T-cell (primary cell): ENCODE data around the gene CFAP57. TPM values are rescaled to one million over a fixed set of nuclear protein-coding genes. Genes with fewer than 3 reads are reported as not detected.

Experiments
- ATAC-seq, 4 experiments: fragments of 200-7000 bp in 3 of 4; fragments of 150-1000 bp in 1 of 4; cut with Tn5 transposase; replicated peaks in 1 of 4; 1 replicate in 3 of 4; 2 replicates in 1 of 4; pipeline ENCODE4 v1.10.0; 2021; ENCODE audit warnings: moderate library complexity in 3 of 4, mild to moderate bottlenecking in 2 of 4, moderate number of reproducible peaks in 1 of 4
- CTCF ChIA-PET, 2 donors: fragments of 300-600 bp; sonication (Branson Sonifier 250); formaldehyde crosslinking; loops; one replicate each; lab custom pipeline; 2022; ENCODE audit warnings: antibody characterized with exemption in 2 of 2; lab: Charles Lee
- POLR2A ChIA-PET, 2 donors: fragments of 300-600 bp; sonication (Branson Sonifier 250); formaldehyde crosslinking; loops; one replicate each; lab custom pipeline; 2022; ENCODE audit warnings: antibody characterized with exemption in 2 of 2; lab: Charles Lee
- DNase-seq, 35 experiments: peaks; one replicate each; pipeline versions ENCODE4 v3.0.0 to v3.0.0-alpha.2; 2013 to 2023
- H3K27ac ChIP-seq: one replicate; pipeline ENCODE4 v1.5.1; 2013; ENCODE audit warnings: low read length
- H3K27me3 ChIP-seq, 2 experiments: replicated peaks in 1 of 2; 1 replicate in 1 of 2; 2 replicates in 1 of 2; pipeline versions ENCODE4 v1.6.1 to v1.7.0; 2013; ENCODE audit warnings: low read length in 1 of 2, mixed read lengths in 1 of 2; ENCODE audit not compliant: control insufficient read depth in 2 of 2, insufficient read depth in 2 of 2; ENCODE audit errors: extremely low read depth in 1 of 2
- H3K36me3 ChIP-seq, 2 donors: 1 replicate in 1 of 2; 2 replicates in 1 of 2; pipeline versions ENCODE4 v1.6.1 to v1.7.0; 2013; ENCODE audit warnings: low read length in 1 of 2; ENCODE audit not compliant: control insufficient read depth in 2 of 2, insufficient read depth in 1 of 2; ENCODE audit errors: extremely low read depth in 1 of 2
- H3K4me1 ChIP-seq, 2 experiments: 1 replicate in 1 of 2; 2 replicates in 1 of 2; pipeline versions ENCODE4 v1.6.1 to v1.7.0; 2013; ENCODE audit warnings: low read length in 2 of 2, mixed read lengths in 1 of 2; ENCODE audit not compliant: insufficient read depth in 2 of 2, control insufficient read depth in 1 of 2; ENCODE audit errors: extremely low read depth in 1 of 2
- H3K4me3 ChIP-seq, 2 donors: 1 replicate in 1 of 2; 2 replicates in 1 of 2; pipeline versions ENCODE4 v1.5.1 to v1.7.0; 2013; ENCODE audit warnings: mild to moderate bottlenecking in 2 of 2, low read length in 1 of 2, moderate library complexity in 1 of 2; ENCODE audit not compliant: control insufficient read depth in 1 of 2; ENCODE audit errors: extremely low read depth in 1 of 2
- H3K9me3 ChIP-seq: 2 replicates; pipeline ENCODE4 v1.7.0; 2013
- H3K27ac Mint-ChIP-seq, 2 donors: one replicate each; pipeline ENCODE4 v1.8.0; 2020 to 2021; ENCODE audit warnings: mild to moderate bottlenecking in 2 of 2, mixed read lengths in 2 of 2
- H3K27me3 Mint-ChIP-seq, 2 donors: one replicate each; pipeline ENCODE4 v1.8.0; 2021 to 2022; ENCODE audit warnings: mixed read lengths in 2 of 2
- H3K36me3 Mint-ChIP-seq: one replicate; pipeline ENCODE4 v1.8.0; 2021; ENCODE audit warnings: mixed read lengths
- H3K4me1 Mint-ChIP-seq, 3 donors: one replicate each; pipeline ENCODE4 v1.8.0; 2020 to 2022; ENCODE audit warnings: mixed read lengths in 3 of 3, mild to moderate bottlenecking in 1 of 3
- H3K4me3 Mint-ChIP-seq, 3 donors: one replicate each; pipeline ENCODE4 v1.8.0; 2020 to 2022; ENCODE audit warnings: mild to moderate bottlenecking in 3 of 3, mixed read lengths in 3 of 3, moderate library complexity in 3 of 3
- H3K9me3 Mint-ChIP-seq, 3 donors: one replicate each; pipeline ENCODE4 v1.8.0; 2020 to 2022; ENCODE audit warnings: mixed read lengths in 3 of 3
- WGBS: methylation state at CpG from one replicate; pipeline ENCODE4 v1.1.5; 2013; ENCODE audit warnings: missing lambda C conversion rate; ENCODE audit not compliant: insufficient coverage; 5-methylcytosine and 5-hydroxymethylcytosine counted together
- total RNA-seq, 35 experiments: library from RNA in 6 of 35; stranded (reverse) in 6 of 35; fragments of 120-200 nt in 1 of 35; gene quantifications; one replicate each; pipeline versions ENCODE4 v1.2.1 to v1.2.4 and lab custom pipeline; 2013 to 2026

The CFAP57 gene
- total RNA-seq, 5 donors from 2014 or later (not counting 1 experiment from before 2014, with no cell fraction given), result 0.07 TPM; not detected in 4

- Histone ChIP-seq H3K36me3 (no peaks in the 10 kb centered on the region), H3K9me3 (no peaks in the 10 kb centered on the region), H3K27me3 (peaks cover 0 to 45% of the 10 kb centered on the region in 2 experiments), H3K27ac (no peak overlapping the region), H3K4me1 (peaks cover 0 to 2% of the 10 kb centered on the region in 2 experiments), H3K4me3 (no peak overlapping the region)
- no peak for DNase-seq
- Mint-ChIP-seq H3K27me3 (peaks cover 8 to 9% of the 10 kb centered on the region in 2 donors), H3K27ac (no peak overlapping the region), H3K4me3 (no peak overlapping the region), H3K9me3 (no peaks in the 10 kb centered on the region), H3K4me1 (no peaks in the 10 kb centered on the region), H3K36me3 (no peaks in the 10 kb centered on the region)
- no CpG with 5 or more reads among the region's 2 CpGs for WGBS
- no peak for ATAC-seq
- CTCF ChIA-PET, result no interaction called here
- POLR2A ChIA-PET, result no interaction called here
Measured at GRCh38 chr1:43280692-43281091, 108.6 kb downstream of the CFAP57 start.

- H3K9me3 Mint-ChIP-seq, result no peaks in the 10 kb centered on the region
- CTCF ChIA-PET, result interaction anchor here in 1 of 2 donors (0.7 kb wide), 1 partner anchor 574 kb away, joined by 3 read pairs; no protein-coding TSS in a partner anchor
- POLR2A ChIA-PET, result no interaction called here
- Histone ChIP-seq H3K4me3 (no peak overlapping the region), H3K36me3 (no peaks in the 10 kb centered on the region), H3K27ac (no peak overlapping the region), H3K4me1 (no peaks in the 10 kb centered on the region), H3K9me3 (no peaks in the 10 kb centered on the region), H3K27me3 (peaks cover 0 to 44% of the 10 kb centered on the region in 2 experiments)
- no peaks in the 10 kb centered on the region for H3K4me1 Mint-ChIP-seq
- no peak overlapping the region for H3K27ac Mint-ChIP-seq
- whole genome bisulfite sequencing, result 62% methylated on average over 12 of the region's 15 CpGs
- no peak for ATAC-seq
- no peaks in the 10 kb centered on the region for H3K36me3 Mint-ChIP-seq
- no peak for DNase-seq
- peaks cover 12 to 17% of the 10 kb centered on the region in 2 donors for H3K27me3 Mint-ChIP-seq
- H3K4me3 Mint-ChIP-seq, result no peak overlapping the region
Measured at GRCh38 chr1:43282220-43283195, 110.4 kb downstream of the CFAP57 start.

- no peaks in the 10 kb centered on the region for H3K36me3 Mint-ChIP-seq
- peaks cover 12 to 17% of the 10 kb centered on the region in 2 donors for H3K27me3 Mint-ChIP-seq
- Histone ChIP-seq H3K27me3 (peaks cover 0 to 42% of the 10 kb centered on the region in 2 experiments), H3K36me3 (no peaks in the 10 kb centered on the region), H3K4me1 (no peaks in the 10 kb centered on the region), H3K27ac (no peak overlapping the region), H3K4me3 (no peak overlapping the region), H3K9me3 (no peaks in the 10 kb centered on the region)
- H3K4me3 Mint-ChIP-seq, result no peak overlapping the region
- H3K9me3 Mint-ChIP-seq, result no peaks in the 10 kb centered on the region
- no peak overlapping the region for H3K27ac Mint-ChIP-seq
- H3K4me1 Mint-ChIP-seq, result no peaks in the 10 kb centered on the region
- DNase-seq (no peak), ATAC-seq (no peak)
- 100% methylated on average over 1 of the region's 3 CpGs for WGBS
- ChIA-PET CTCF (no interaction called here), POLR2A (no interaction called here)
Measured at GRCh38 chr1:43284065-43284464, 111.9 kb downstream of the CFAP57 start.

- H3K27ac Mint-ChIP-seq, result no peak overlapping the region
- H3K36me3 Mint-ChIP-seq, result no peaks in the 10 kb centered on the region
- ChIA-PET CTCF (no interaction called here), POLR2A (no interaction called here)
- peaks cover 0 to 37% of the 10 kb centered on the region in 2 experiments for H3K27me3 ChIP-seq
- DNase-seq, result no peak
- no peaks in the 10 kb centered on the region for H3K36me3 ChIP-seq
- H3K27me3 Mint-ChIP-seq, result peaks cover 12 to 17% of the 10 kb centered on the region in 2 donors
- no peaks in the 10 kb centered on the region for H3K4me1 Mint-ChIP-seq
- H3K27ac ChIP-seq, result no peak overlapping the region
- H3K9me3 Mint-ChIP-seq, result no peaks in the 10 kb centered on the region
- no peaks in the 10 kb centered on the region for H3K4me1 ChIP-seq
- no peak for ATAC-seq
- H3K9me3 ChIP-seq, result no peaks in the 10 kb centered on the region
- H3K4me3 ChIP-seq, result no peak overlapping the region
- WGBS, result 90% methylated on average over 12 of the region's 12 CpGs
- no peak overlapping the region for H3K4me3 Mint-ChIP-seq
Measured at GRCh38 chr1:43284546-43285110, 112.5 kb downstream of the CFAP57 start.

GRCh38 chr1:43285269-43285990 is 113.3 kb downstream of the CFAP57 start, which contains the start of gene C1orf210:
Gene C1orf210 (minus strand): TSS chr1:43285581. CDS start chr1:43283270, 2,311 bp downstream.
- POLR2A ChIA-PET, result no interaction called here
- 54% methylated on average over 6 of the region's 19 CpGs for WGBS
- peaks cover 5 to 11% of the 10 kb centered on the region in 2 donors for H3K27me3 Mint-ChIP-seq
- no peak within 1 kb of the TSS for H3K27ac ChIP-seq
- no peaks in the 10 kb centered on the region for H3K9me3 Mint-ChIP-seq
- ATAC-seq, result no peak
- no peak for DNase-seq
- no peak within 1 kb of the TSS for H3K4me3 Mint-ChIP-seq
- no peak within 1 kb of the TSS for H3K27ac Mint-ChIP-seq
- H3K4me1 ChIP-seq, result no peaks in the 10 kb centered on the region
- H3K9me3 ChIP-seq, result no peaks in the 10 kb centered on the region
- no peaks in the 10 kb centered on the region for H3K4me1 Mint-ChIP-seq
- H3K36me3 Mint-ChIP-seq, result no peaks in the 10 kb centered on the region
- peaks cover 0 to 33% of the 10 kb centered on the region in 2 experiments for H3K27me3 ChIP-seq
- H3K4me3 ChIP-seq, result no peak within 1 kb of the TSS
- CTCF ChIA-PET, result no interaction called here
- no peaks in the 10 kb centered on the region for H3K36me3 ChIP-seq

GRCh38 chr1:43286115-43286514 is 114.0 kb downstream of the CFAP57 start:
- 87% methylated on average over 8 of the region's 11 CpGs for WGBS

More at GRCh38 chr1:43286115-43286514, 114.0 kb downstream of the CFAP57 start:
- peaks cover 4 to 11% of the 10 kb centered on the region in 2 donors for H3K27me3 Mint-ChIP-seq
- ChIA-PET POLR2A (no interaction called here), CTCF (no interaction called here)
- no peaks in the 10 kb centered on the region for H3K9me3 ChIP-seq
- DNase-seq (no peak), ATAC-seq (no peak)
- H3K4me3 Mint-ChIP-seq, result no peak overlapping the region
- H3K27ac ChIP-seq, result no peak overlapping the region
- H3K9me3 Mint-ChIP-seq, result no peaks in the 10 kb centered on the region
- H3K27ac Mint-ChIP-seq, result no peak overlapping the region
- H3K4me1 ChIP-seq, result no peaks in the 10 kb centered on the region
- no peaks in the 10 kb centered on the region for H3K36me3 Mint-ChIP-seq
- no peaks in the 10 kb centered on the region for H3K36me3 ChIP-seq
- H3K27me3 ChIP-seq, result peaks cover 0 to 33% of the 10 kb centered on the region in 2 experiments
- no peak overlapping the region for H3K4me3 ChIP-seq
- no peaks in the 10 kb centered on the region for H3K4me1 Mint-ChIP-seq
